ENCODE data around the gene PIEZO2.

PIEZO2 gene

DNA sequence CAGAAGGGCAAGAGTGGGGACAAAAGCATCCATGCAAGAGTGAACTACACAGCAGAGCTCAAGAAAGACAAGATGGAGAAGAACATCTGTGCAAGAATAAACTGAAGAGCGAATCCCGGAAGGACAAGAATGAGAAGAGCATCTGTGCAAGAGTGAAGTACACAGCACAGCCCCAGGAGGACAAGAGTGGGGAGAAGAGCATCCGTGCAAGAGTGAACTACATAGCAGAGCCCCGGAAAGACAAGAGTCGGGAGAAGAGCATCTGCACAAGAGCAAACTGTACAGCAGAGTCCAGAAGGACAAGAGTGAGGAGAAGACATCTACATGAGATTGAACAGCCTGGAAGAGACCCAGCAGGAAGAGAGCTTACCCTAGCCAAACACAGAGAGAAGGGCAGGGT is 284.6 kb downstream of the PIEZO2 start:
- CTCF ChIA-PET = interaction anchor here (0.6 kb wide), 1 partner anchor 39 kb away, joined by 3 read pairs; no protein-coding TSS in a partner anchor
- POLR2A ChIA-PET = no interaction called here

GRCh38 chr18:10863026-10863425 is 286.3 kb downstream of the PIEZO2 start:
- H3K36me3 ChIP-seq (ENCODE audit: control insufficient read depth in 2 of 2, insufficient read depth in 1 of 2, low read length in 2 of 2) = no peaks in the 10 kb centered on the region
- POLR2A ChIA-PET = no interaction called here

More for the DNA sequence above, 284.6 kb downstream of the PIEZO2 start:
- H3K9me3 ChIP-seq (ENCODE audit: control insufficient read depth, insufficient read depth, low read depth, low read length) = no peaks in the 10 kb centered on the region
- no peak overlapping the region for H3K4me3 ChIP-seq (ENCODE audit: low read depth, low read length)
- TF ChIP-seq, protein P1, sequence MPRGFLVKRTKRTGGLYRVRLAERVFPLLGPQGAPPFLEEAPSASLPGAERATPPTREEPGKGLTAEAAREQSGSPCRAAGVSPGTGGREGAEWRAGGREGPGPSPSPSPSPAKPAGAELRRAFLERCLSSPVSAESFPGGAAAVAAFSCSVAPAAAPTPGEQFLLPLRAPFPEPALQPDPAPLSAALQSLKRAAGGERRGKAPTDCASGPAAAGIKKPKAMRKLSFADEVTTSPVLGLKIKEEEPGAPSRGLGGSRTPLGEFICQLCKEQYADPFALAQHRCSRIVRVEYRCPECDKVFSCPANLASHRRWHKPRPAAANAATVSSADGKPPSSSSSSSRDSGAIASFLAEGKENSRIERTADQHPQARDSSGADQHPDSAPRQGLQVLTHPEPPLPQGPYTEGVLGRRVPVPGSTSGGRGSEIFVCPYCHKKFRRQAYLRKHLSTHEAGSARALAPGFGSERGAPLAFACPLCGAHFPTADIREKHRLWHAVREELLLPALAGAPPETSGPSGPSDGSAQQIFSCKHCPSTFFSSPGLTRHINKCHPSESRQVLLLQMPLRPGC (tag by site-specific recombination; IDR thresholded peaks at IDR 0.05) = no peak
- peak; percentile 99 for TF ChIP-seq TRIM28 (IDR thresholded peaks at IDR 0.05; ENCODE audit: borderline replicate concordance, low read length)
- TF ChIP-seq, protein P2, sequence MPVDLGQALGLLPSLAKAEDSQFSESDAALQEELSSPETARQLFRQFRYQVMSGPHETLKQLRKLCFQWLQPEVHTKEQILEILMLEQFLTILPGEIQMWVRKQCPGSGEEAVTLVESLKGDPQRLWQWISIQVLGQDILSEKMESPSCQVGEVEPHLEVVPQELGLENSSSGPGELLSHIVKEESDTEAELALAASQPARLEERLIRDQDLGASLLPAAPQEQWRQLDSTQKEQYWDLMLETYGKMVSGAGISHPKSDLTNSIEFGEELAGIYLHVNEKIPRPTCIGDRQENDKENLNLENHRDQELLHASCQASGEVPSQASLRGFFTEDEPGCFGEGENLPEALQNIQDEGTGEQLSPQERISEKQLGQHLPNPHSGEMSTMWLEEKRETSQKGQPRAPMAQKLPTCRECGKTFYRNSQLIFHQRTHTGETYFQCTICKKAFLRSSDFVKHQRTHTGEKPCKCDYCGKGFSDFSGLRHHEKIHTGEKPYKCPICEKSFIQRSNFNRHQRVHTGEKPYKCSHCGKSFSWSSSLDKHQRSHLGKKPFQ (tag by site-specific recombination; IDR thresholded peaks at IDR 0.05) = no peak
- no peak for TF ChIP-seq IKZF3 (tag by site-specific recombination; IDR thresholded peaks at IDR 0.05)
- TF ChIP-seq, protein P3, sequence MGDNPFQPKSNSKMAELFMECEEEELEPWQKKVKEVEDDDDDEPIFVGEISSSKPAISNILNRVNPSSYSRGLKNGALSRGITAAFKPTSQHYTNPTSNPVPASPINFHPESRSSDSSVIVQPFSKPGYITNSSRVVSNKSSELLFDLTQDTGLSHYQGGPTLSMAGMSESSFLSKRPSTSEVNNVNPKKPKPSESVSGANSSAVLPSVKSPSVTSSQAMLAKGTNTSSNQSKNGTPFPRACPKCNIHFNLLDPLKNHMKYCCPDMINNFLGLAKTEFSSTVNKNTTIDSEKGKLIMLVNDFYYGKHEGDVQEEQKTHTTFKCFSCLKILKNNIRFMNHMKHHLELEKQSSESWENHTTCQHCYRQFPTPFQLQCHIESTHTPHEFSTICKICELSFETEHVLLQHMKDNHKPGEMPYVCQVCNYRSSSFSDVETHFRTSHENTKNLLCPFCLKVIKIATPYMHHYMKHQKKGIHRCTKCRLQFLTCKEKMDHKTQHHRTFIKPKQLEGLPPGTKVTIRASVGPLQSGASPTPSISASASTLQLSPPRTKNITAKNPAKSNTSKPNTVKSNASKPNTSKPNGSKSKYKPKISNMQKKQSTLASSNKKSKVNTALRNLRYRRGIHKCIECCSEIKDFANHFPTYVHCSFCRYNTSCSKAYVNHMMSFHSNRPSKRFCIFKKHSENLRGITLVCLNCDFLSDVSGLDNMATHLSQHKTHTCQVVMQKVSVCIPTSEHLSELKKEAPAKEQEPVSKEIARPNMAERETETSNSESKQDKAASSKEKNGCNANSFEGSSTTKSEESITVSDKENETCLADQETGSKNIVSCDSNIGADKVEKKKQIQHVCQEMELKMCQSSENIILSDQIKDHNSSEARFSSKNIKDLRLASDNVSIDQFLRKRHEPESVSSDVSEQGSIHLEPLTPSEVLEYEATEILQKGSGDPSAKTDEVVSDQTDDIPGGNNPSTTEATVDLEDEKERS (tag by site-specific recombination; IDR thresholded peaks at IDR 0.05) = no peak
- TF ChIP-seq ZNF785 (tag by site-specific recombination; IDR thresholded peaks at IDR 0.05) = no peak
- no peak for TF ChIP-seq CTCF (tag by site-specific recombination; IDR thresholded peaks at IDR 0.05)
- no peak for TF ChIP-seq ZNF10 (tag by site-specific recombination; IDR thresholded peaks at IDR 0.05)
- no peak for TF ChIP-seq ZFP3 (tag by site-specific recombination; IDR thresholded peaks at IDR 0.05; ENCODE audit: low read depth)
- TF ChIP-seq ZNF626 (tag by site-specific recombination; IDR thresholded peaks at IDR 0.05) = no peak
- no peak for TF ChIP-seq REPIN1 (tag by site-specific recombination; IDR thresholded peaks at IDR 0.05; ENCODE audit: low read depth)
- peak; percentile 96 for TF ChIP-seq SETDB1 (IDR thresholded peaks at IDR 0.05; ENCODE audit: insufficient read length, low read length)
- TF ChIP-seq WT1 (tag by site-specific recombination; IDR thresholded peaks at IDR 0.05) = no peak
- TF ChIP-seq, protein P4, sequence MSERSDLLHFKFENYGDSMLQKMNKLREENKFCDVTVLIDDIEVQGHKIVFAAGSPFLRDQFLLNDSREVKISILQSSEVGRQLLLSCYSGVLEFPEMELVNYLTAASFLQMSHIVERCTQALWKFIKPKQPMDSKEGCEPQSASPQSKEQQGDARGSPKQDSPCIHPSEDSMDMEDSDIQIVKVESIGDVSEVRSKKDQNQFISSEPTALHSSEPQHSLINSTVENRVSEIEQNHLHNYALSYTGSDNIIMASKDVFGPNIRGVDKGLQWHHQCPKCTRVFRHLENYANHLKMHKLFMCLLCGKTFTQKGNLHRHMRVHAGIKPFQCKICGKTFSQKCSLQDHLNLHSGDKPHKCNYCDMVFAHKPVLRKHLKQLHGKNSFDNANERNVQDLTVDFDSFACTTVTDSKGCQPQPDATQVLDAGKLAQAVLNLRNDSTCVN (tag by site-specific recombination; optimal IDR thresholded peaks at IDR 0.05) = no peak
- no peak for TF ChIP-seq ZNF169 (tag by site-specific recombination; IDR thresholded peaks at IDR 0.05)
- no peak overlapping the region for H3K27ac ChIP-seq (ENCODE audit: extremely low read depth, low read depth, low read length)
- H3K36me3 ChIP-seq (ENCODE audit: control insufficient read depth in 2 of 2, insufficient read depth in 1 of 2, low read length in 2 of 2) = no peaks in the 10 kb centered on the region
- H3K4me1 ChIP-seq (ENCODE audit: control insufficient read depth, insufficient read depth, low read length) = no peaks in the 10 kb centered on the region

More at GRCh38 chr18:10863026-10863425, 286.3 kb downstream of the PIEZO2 start:
- Histone ChIP-seq H3K4me3 (ENCODE audit: low read depth, low read length) (no peak overlapping the region), H3K9me3 (ENCODE audit: control insufficient read depth, insufficient read depth, low read depth, low read length) (no peaks in the 10 kb centered on the region), H3K4me1 (ENCODE audit: control insufficient read depth, insufficient read depth, low read length) (no peaks in the 10 kb centered on the region), H3K27ac (ENCODE audit: extremely low read depth, low read depth, low read length) (no peak overlapping the region)
- no peak for TF ChIP-seq ZNF426 (tag by site-specific recombination; IDR thresholded peaks at IDR 0.05)
- CTCF ChIA-PET = interaction anchor here (1.0 kb wide), 2 partner anchors 11 to 290 kb away, joined by 3 to 7 read pairs; no protein-coding TSS in a partner anchor
